Large intestine (tissue), 12 donors: ENCODE measurements around the gene VPS16. TPM values are rescaled to one million over a fixed set of nuclear protein-coding genes. Genes with fewer than 3 reads are reported as not detected.
A peak's percentile ranks its signal among the peaks of the same experiment; 100 is the strongest.

Experiments used
- DNase-seq, 2 donors: peaks; one replicate each; pipeline versions ENCODE4 v3.0.0 to v3.0.0-alpha.2; 2013
- H3K27ac ChIP-seq: one replicate; pipeline ENCODE4 v1.5.1; 2013; ENCODE audit warnings: low read length
- H3K27me3 ChIP-seq: 2 replicates; pipeline ENCODE4 v1.6.1; 2013; ENCODE audit warnings: low read length; ENCODE audit not compliant: control insufficient read depth, insufficient read depth
- H3K36me3 ChIP-seq: 2 replicates; pipeline ENCODE4 v1.6.1; 2013; ENCODE audit warnings: low read length; ENCODE audit not compliant: control insufficient read depth, insufficient read depth
- H3K4me1 ChIP-seq: one replicate; pipeline ENCODE4 v1.6.1; 2013; ENCODE audit warnings: low read length; ENCODE audit not compliant: control insufficient read depth, insufficient read depth
- H3K4me3 ChIP-seq: one replicate; pipeline ENCODE4 v1.5.1; 2013; ENCODE audit warnings: low read length
- H3K9me3 ChIP-seq: one replicate; pipeline ENCODE4 v1.6.1; 2013; ENCODE audit warnings: mild to moderate bottlenecking, low read depth, low read length, moderate library complexity; ENCODE audit not compliant: control insufficient read depth
- WGBS: methylation state at CpG from one replicate; pipeline ENCODE4 v1.1.5; 2013; ENCODE audit warnings: low lambda C conversion rate; ENCODE audit not compliant: insufficient coverage; 5-methylcytosine and 5-hydroxymethylcytosine counted together
- long read RNA-seq, 11 donors: transcript quantifications; one replicate each; lab custom pipeline, GENCODE V29; 2026
- polyA plus RNA-seq: library from polyadenylated mRNA; unstranded; fragments of 120-200 nt; gene quantifications from one replicate; pipeline ENCODE4 v1.2.1, GENCODE V29; 2013

VPS16 gene
- 33.5 TPM for polyA plus RNA-seq
- long read RNA-seq, donor 1, partial matches to known transcripts: 0 of 3 reads
- long read RNA-seq, donor 1, other reads (novel, unspliced or antisense): 0 of 3 reads
- long read RNA-seq, donor 2, partial matches to known transcripts: 7 of 10 reads
- long read RNA-seq, donor 2, other reads (novel, unspliced or antisense): 0 of 10 reads
- long read RNA-seq, donor 3, transcript VPS16-202 (24 exons, 2,750 nt): major isoform, 16 of 18 reads
- long read RNA-seq, donor 3, partial matches to known transcripts: 0 of 18 reads
- long read RNA-seq, donor 3, other reads (novel, unspliced or antisense): 0 of 18 reads
- long read RNA-seq, donor 4: 0 reads
- long read RNA-seq, donor 5, partial matches to known transcripts: 0 of 4 reads
- long read RNA-seq, donor 5, other reads (novel, unspliced or antisense): 0 of 4 reads
- long read RNA-seq, donor 6, partial matches to known transcripts: 0 of 4 reads
- long read RNA-seq, donor 6, other reads (novel, unspliced or antisense): 0 of 4 reads
- long read RNA-seq, donor 7, partial matches to known transcripts: 0 of 4 reads
- long read RNA-seq, donor 7, other reads (novel, unspliced or antisense): 0 of 4 reads
- long read RNA-seq, donor 8, partial matches to known transcripts: 0 of 2 reads
- long read RNA-seq, donor 8, other reads (novel, unspliced or antisense): 0 of 2 reads
- long read RNA-seq, donor 9, partial matches to known transcripts: 0 of 4 reads
- long read RNA-seq, donor 9, other reads (novel, unspliced or antisense): 0 of 4 reads
- long read RNA-seq, donor 10, partial matches to known transcripts: 0 of 4 reads
- long read RNA-seq, donor 10, other reads (novel, unspliced or antisense): 0 of 4 reads
- long read RNA-seq, donor 11, transcript VPS16-202 (24 exons, 2,750 nt): major isoform, 5 of 5 reads
- long read RNA-seq, donor 11, partial matches to known transcripts: 0 of 5 reads
- long read RNA-seq, donor 11, other reads (novel, unspliced or antisense): 0 of 5 reads

DNA sequence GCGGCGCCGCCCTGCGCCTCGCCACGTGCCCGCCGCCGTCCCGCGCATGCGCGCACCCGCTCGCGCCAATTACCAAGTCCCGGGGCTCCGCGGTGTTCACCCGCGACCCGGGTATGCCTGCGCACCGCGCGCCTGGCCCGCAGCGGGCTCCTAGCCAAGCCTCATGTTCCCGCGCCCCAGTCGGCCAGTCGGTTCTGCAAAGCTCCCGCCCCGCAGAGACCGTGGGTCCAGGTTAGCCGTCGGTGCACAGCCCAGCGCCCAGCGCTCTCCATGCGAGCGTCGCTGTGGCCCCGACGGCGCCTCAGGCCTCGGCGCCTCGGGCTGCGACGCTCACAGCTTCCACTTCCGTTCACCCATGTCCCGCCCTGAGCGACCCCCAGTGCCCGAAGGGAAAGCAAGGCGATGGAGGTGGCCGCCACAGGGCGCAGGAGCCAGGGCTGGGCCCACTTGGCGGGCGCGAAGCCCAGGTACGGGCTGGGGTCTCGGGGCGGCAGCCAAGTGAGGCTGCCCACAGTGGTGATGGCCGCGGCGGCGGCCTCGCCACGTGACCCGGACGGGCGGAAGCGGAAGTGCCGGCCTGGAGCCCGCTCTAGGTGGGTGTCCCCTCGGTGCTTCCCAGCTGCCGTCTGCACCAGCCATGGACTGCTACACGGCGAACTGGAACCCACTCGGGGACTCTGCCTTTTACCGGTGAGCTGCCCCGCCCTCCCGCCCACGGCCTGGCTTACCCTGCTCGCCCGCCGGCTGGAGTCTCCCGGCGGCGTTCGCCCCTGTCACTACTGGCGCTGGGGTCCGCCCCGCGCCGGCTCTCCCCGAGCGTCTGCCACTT lies at the start of gene VPS16, which contains the start of gene PCED1A:
Gene VPS16 (plus strand): TSS at position 608 of the 829 bp plus-strand sequence. CDS start 30 bp downstream, at position 638.
Gene PCED1A (minus strand): TSS at position 518 of the 829 bp plus-strand sequence. CDS start 743 bp downstream, outside the sequence.
- H3K36me3 ChIP-seq: peaks cover 11% of the 10 kb centered on the region
- no peaks in the 10 kb centered on the region for H3K27me3 ChIP-seq
- peak; percentile 84 to 91 for DNase-seq
- peaks cover 3% of the 10 kb centered on the region for H3K9me3 ChIP-seq
- H3K4me3 ChIP-seq: peak within 1 kb of the TSS; percentile 90
- H3K4me1 ChIP-seq: peaks cover 11% of the 10 kb centered on the region
- WGBS: no CpG with 5 or more reads among the region's 98 CpGs
- peak within 1 kb of the TSS; percentile 76 for H3K27ac ChIP-seq

DNA sequence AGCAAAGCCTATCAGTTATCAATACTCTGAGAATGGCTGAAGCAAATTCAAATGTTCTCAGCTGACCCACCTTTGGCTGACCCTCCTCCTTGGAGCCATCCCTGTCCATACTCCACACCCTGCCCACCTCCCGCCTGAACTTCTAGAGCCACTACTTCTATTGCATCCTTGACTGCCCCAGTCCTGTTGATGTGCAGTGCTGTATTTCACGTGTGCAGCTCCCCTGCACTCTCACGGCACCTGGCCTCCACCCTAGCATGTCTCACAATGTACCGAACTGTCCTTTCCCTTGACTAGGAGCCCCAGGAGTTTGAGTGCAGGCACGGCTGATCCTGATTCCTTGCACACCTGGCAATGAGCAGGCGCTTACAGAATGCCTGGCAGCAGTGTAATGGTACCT lies 47.1 kb upstream of the VPS16 start:
- peaks cover 6% of the 10 kb centered on the region for H3K36me3 ChIP-seq
- H3K4me1 ChIP-seq: no peaks in the 10 kb centered on the region
- no peak overlapping the region for H3K4me3 ChIP-seq
- H3K27ac ChIP-seq: no peak overlapping the region
- H3K9me3 ChIP-seq: no peaks in the 10 kb centered on the region
- H3K27me3 ChIP-seq: peaks cover 18% of the 10 kb centered on the region
- DNase-seq: no peak
- no CpG with 5 or more reads among the region's 6 CpGs for WGBS

DNA sequence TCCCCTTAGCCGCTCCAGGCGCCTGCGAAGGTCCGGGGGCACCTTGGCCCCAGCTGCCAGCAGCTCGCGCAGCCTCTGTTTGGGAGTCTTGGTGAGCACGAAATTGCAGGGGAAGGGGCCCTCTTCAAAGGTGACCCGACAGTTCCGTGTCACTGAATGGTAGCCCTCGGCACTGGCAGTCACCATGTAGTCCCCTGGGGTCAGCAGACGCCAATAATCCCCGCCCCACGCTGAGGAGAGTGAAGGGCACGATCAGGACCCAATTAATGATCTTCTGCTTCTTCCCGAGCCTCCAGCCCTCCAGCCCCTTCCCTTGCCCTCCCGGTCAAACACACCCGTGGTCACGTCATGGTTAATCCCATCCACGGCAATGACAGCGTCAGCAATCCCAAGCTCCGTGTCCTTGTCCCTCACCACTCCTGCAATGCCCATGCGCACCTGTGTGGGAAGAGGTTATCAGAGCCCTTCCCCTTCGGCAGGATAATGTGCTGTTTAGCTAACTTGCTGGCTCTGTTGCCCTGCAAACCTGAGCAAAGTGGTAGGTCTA lies 46.3 kb upstream of the VPS16 start:
- Histone ChIP-seq H3K27me3 (peaks cover 26% of the 10 kb centered on the region), H3K4me3 (no peak overlapping the region), H3K36me3 (peaks cover 6% of the 10 kb centered on the region), H3K4me1 (no peaks in the 10 kb centered on the region), H3K9me3 (no peaks in the 10 kb centered on the region), H3K27ac (no peak overlapping the region)
- DNase-seq: no peak
- WGBS: no CpG with 5 or more reads among the region's 23 CpGs

- WGBS: no CpG with 5 or more reads among the region's 11 CpGs
- no peak for DNase-seq
- Histone ChIP-seq H3K4me3 (no peak overlapping the region), H3K9me3 (no peaks in the 10 kb centered on the region), H3K4me1 (peaks cover under 1% of the 10 kb centered on the region), H3K27me3 (peaks cover 33% of the 10 kb centered on the region), H3K36me3 (peaks cover 6% of the 10 kb centered on the region), H3K27ac (no peak overlapping the region)
These were observed 45.6 kb upstream of the VPS16 start for GRCh38 chr20:2794866-2795447.

DNA sequence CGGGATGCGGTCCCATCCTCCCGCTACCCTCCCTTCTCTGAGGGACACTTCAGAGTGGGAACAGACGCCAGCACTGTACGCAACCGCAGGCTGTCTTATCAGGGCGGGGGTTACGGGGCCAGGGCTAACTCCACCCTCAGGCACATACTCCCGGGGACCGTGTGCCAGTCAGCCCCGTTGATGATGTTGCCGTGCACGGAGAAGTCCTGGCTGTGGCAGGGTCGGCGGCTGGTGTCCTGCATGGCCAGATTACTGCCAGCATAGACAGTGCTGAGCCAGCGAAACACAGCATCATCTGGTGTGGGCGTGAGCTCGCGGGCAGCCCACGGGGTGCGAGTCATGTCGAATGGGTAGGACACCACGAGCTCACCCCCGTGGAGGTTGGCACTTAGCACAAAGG lies 45.1 kb upstream of the VPS16 start:
- Histone ChIP-seq H3K4me3 (no peak overlapping the region), H3K27me3 (peaks cover 37% of the 10 kb centered on the region), H3K36me3 (peaks cover 6% of the 10 kb centered on the region), H3K4me1 (peaks cover 2% of the 10 kb centered on the region), H3K9me3 (no peaks in the 10 kb centered on the region), H3K27ac (no peak overlapping the region)
- WGBS: no CpG with 5 or more reads among the region's 24 CpGs
- DNase-seq: no peak

- Histone ChIP-seq H3K4me1 (peaks cover 2% of the 10 kb centered on the region), H3K36me3 (peaks cover 6% of the 10 kb centered on the region), H3K9me3 (no peaks in the 10 kb centered on the region), H3K4me3 (no peak overlapping the region), H3K27ac (no peak overlapping the region), H3K27me3 (peaks cover 43% of the 10 kb centered on the region)
- WGBS: no CpG with 5 or more reads among the region's 20 CpGs
- no peak for DNase-seq
These were observed 44.4 kb upstream of the VPS16 start for GRCh38 chr20:2796011-2796660.

GRCh38 chr20:2797136-2797983 lies 43.2 kb upstream of the VPS16 start:
- no peak for DNase-seq
- peaks cover 48% of the 10 kb centered on the region for H3K27me3 ChIP-seq
- no peak overlapping the region for H3K4me3 ChIP-seq
- no peaks in the 10 kb centered on the region for H3K9me3 ChIP-seq
- H3K4me1 ChIP-seq: peaks cover 2% of the 10 kb centered on the region
- H3K36me3 ChIP-seq: peaks cover 6% of the 10 kb centered on the region
- no CpG with 5 or more reads among the region's 16 CpGs for WGBS
- no peak overlapping the region for H3K27ac ChIP-seq

GRCh38 chr20:2798095-2798805 lies 42.3 kb upstream of the VPS16 start:
- Histone ChIP-seq H3K4me3 (no peak overlapping the region), H3K4me1 (peaks cover 2% of the 10 kb centered on the region), H3K27ac (no peak overlapping the region), H3K9me3 (no peaks in the 10 kb centered on the region), H3K27me3 (peaks cover 55% of the 10 kb centered on the region), H3K36me3 (peaks cover 6% of the 10 kb centered on the region)
- no peak for DNase-seq
- no CpG with 5 or more reads among the region's 19 CpGs for WGBS
